ENCODE measurements around the gene AGPAT4. TPM values are rescaled to one million over a fixed set of nuclear protein-coding genes. Genes with fewer than 3 reads are reported as not detected.

Gene AGPAT4
- polyA plus RNA-seq, 2 of the 4 experiments (the other 2 are of a cell fraction) = 2.1 to 3.7 TPM

- 58% methylated on average over 4 of the region's 4 CpGs for WGBS (ENCODE audit: missing lambda C conversion rate)
- no peak for FAIRE-seq
- Histone ChIP-seq H3K4me2 (no peak overlapping the region), H3K27ac (no peak overlapping the region), H3K4me1 (peaks cover 6% of the 10 kb centered on the region; the same call in 2 of the 3 replicates), H3K4me3 (no peak overlapping the region), H3K9me3 (no peaks in the 10 kb centered on the region)
- TF ChIP-seq KDM5A (IDR thresholded peaks at IDR 0.05) = no peak
- no peak for TF ChIP-seq HOXA7 (CRISPR knock-in tag; IDR thresholded peaks at IDR 0.05)
- TF ChIP-seq PBX3 (IDR thresholded peaks at IDR 0.05) = no peak
- TF ChIP-seq SMC3 (IDR thresholded peaks at IDR 0.05) = no peak
- no peak for TF ChIP-seq ATOH8 (CRISPR knock-in tag; IDR thresholded peaks at IDR 0.05; ENCODE audit: low read depth)
- no peak for TF ChIP-seq NR3C1 (IDR thresholded peaks at IDR 0.05)
- TF ChIP-seq FOSL2 (IDR thresholded peaks at IDR 0.05) = no peak
- no peak for TF ChIP-seq FOSL2 (CRISPR knock-in tag; IDR thresholded peaks at IDR 0.05)
- no peak for TF ChIP-seq MAX (IDR thresholded peaks at IDR 0.05)
- no peak for TF ChIP-seq CBX8 (IDR thresholded peaks at IDR 0.05)
- no peak for TF ChIP-seq ELK1 (IDR thresholded peaks at IDR 0.05; ENCODE audit: low read depth, low read length)
- TF ChIP-seq GATA3 (IDR thresholded peaks at IDR 0.05; ENCODE audit: borderline replicate concordance) = no peak
- TF ChIP-seq CBX2 (IDR thresholded peaks at IDR 0.05; ENCODE audit: borderline replicate concordance, low read depth) = no peak
- no peak for TF ChIP-seq SREBF2 (IDR thresholded peaks at IDR 0.05)
- DNase-seq (ENCODE audit: low read depth in 1 of 2, low spot score in 1 of 2) = no peak
- ChIA-PET CTCF (no interaction called here), POLR2A (no interaction called here)
- no peak for ATAC-seq
Observed at GRCh38 chr6:161189891-161190290, 84.0 kb downstream of the AGPAT4 start.

GRCh38 chr6:161188547-161189465 is 85.1 kb downstream of the AGPAT4 start:
- DNase-seq (ENCODE audit: low read depth in 1 of 2, low spot score in 1 of 2) = no peak
- POLR2A ChIA-PET = no interaction called here
- CTCF ChIA-PET = interaction anchor here (0.9 to 1.1 kb wide), 2 partner anchors 26 to 182 kb away, joined by 3 to 4 read pairs; no protein-coding TSS in a partner anchor
- WGBS (ENCODE audit: missing lambda C conversion rate) = 85% methylated on average over 19 of the region's 19 CpGs
- ATAC-seq = no peak
- Histone ChIP-seq H3K27ac (no peak overlapping the region), H3K9me3 (no peaks in the 10 kb centered on the region), H3K4me1 (peaks cover 6% of the 10 kb centered on the region; the same call in 2 of the 3 replicates), H3K4me3 (no peak overlapping the region), H3K4me2 (no peak overlapping the region)
- TF ChIP-seq RCOR1 (IDR thresholded peaks at IDR 0.05; ENCODE audit: low read depth, low read length) = no peak
- no peak for TF ChIP-seq KDM5A (IDR thresholded peaks at IDR 0.05)
- TF ChIP-seq TFCP2L1 (CRISPR knock-in tag; IDR thresholded peaks at IDR 0.05) = no peak
- TF ChIP-seq POLR2AphosphoS2 (conservative IDR thresholded peaks at IDR 0.05; ENCODE audit: low read length) = no peak
- TF ChIP-seq MAZ (IDR thresholded peaks at IDR 0.05; ENCODE audit: borderline replicate concordance, low read depth, low read length) = no peak
- TF ChIP-seq NFE2L2 (conservative IDR thresholded peaks at IDR 0.05; ENCODE audit: low read length) = no peak
- TF ChIP-seq, protein P1, sequence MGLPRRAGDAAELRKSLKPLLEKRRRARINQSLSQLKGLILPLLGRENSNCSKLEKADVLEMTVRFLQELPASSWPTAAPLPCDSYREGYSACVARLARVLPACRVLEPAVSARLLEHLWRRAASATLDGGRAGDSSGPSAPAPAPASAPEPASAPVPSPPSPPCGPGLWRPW (IDR thresholded peaks at IDR 0.05) = no peak
- TF ChIP-seq JUNB (IDR thresholded peaks at IDR 0.05) = no peak
- no peak for TF ChIP-seq TP53 (CRISPR knock-in tag; IDR thresholded peaks at IDR 0.05)
- no peak for TF ChIP-seq NPAS2 (CRISPR knock-in tag; IDR thresholded peaks at IDR 0.05; ENCODE audit: borderline replicate concordance)
- TF ChIP-seq RFX5 (IDR thresholded peaks at IDR 0.05) = no peak
- TF ChIP-seq HOXB5 (CRISPR knock-in tag; IDR thresholded peaks at IDR 0.05) = no peak
- TF ChIP-seq ZSCAN20 (CRISPR knock-in tag; IDR thresholded peaks at IDR 0.05) = no peak
- TF ChIP-seq MAFK (IDR thresholded peaks at IDR 0.05; ENCODE audit: partially characterized antibody) = no peak
- TF ChIP-seq RNF2 (IDR thresholded peaks at IDR 0.05; ENCODE audit: borderline replicate concordance, low read depth) = no peak
- FAIRE-seq = no peak

Data from A549 (cell line).